ENCODE measurements around the gene UBQLNL. TPM values are rescaled to one million over a fixed set of nuclear protein-coding genes. Genes with fewer than 3 reads are reported as not detected.

The UBQLNL gene
- polyA plus RNA-seq, 1 experiment: 0.42 TPM

DNA sequence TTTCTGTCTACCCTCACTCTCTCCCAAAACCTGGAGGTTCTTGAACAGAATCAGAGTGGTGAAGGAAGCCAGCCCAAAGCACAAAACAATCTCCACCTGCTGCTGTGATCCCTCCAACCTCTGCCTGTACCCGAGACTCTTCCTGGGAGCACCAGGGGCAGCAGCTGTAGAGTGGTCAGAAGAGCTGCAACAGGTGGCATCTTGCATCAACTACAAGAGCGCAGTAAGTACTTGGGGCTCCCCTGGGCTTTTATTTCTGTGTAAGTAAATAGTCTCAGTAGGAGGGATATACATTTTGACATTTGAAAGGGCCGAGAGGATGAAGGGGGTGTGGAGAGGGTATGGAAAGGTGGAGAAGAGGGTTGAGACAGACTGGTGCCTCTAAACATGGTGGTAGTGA, 8.3 kb upstream of the UBQLNL start:
- Histone ChIP-seq H3K27ac (ENCODE audit: low read depth, low read length) (no peak overlapping the region), H3K4me3 (ENCODE audit: low read depth, low read length) (no peak overlapping the region), H3K9me3 (ENCODE audit: control insufficient read depth, insufficient read depth, low read length) (no peaks in the 10 kb centered on the region), H3K27me3 (ENCODE audit: control insufficient read depth, insufficient read depth, low read length) (no peaks in the 10 kb centered on the region)
- ChIA-PET CTCF (no interaction called here), POLR2A (no interaction called here)
- TF ChIP-seq, protein P1, sequence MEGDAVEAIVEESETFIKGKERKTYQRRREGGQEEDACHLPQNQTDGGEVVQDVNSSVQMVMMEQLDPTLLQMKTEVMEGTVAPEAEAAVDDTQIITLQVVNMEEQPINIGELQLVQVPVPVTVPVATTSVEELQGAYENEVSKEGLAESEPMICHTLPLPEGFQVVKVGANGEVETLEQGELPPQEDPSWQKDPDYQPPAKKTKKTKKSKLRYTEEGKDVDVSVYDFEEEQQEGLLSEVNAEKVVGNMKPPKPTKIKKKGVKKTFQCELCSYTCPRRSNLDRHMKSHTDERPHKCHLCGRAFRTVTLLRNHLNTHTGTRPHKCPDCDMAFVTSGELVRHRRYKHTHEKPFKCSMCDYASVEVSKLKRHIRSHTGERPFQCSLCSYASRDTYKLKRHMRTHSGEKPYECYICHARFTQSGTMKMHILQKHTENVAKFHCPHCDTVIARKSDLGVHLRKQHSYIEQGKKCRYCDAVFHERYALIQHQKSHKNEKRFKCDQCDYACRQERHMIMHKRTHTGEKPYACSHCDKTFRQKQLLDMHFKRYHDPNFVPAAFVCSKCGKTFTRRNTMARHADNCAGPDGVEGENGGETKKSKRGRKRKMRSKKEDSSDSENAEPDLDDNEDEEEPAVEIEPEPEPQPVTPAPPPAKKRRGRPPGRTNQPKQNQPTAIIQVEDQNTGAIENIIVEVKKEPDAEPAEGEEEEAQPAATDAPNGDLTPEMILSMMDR (IDR thresholded peaks at IDR 0.05; ENCODE audit: low read depth, low read length): no peak
- no peak for DNase-seq (ENCODE audit: low read depth, low spot score)

GRCh38 chr11:5522308-5522707, 5.8 kb upstream of the UBQLNL start:
- TF ChIP-seq, protein P1 (IDR thresholded peaks at IDR 0.05; ENCODE audit: low read depth, low read length): no peak
- Histone ChIP-seq H3K9me3 (ENCODE audit: control insufficient read depth, insufficient read depth, low read length) (no peaks in the 10 kb centered on the region), H3K27ac (ENCODE audit: low read depth, low read length) (no peak overlapping the region), H3K27me3 (ENCODE audit: control insufficient read depth, insufficient read depth, low read length) (no peaks in the 10 kb centered on the region), H3K4me3 (ENCODE audit: low read depth, low read length) (no peak overlapping the region)
- no peak for DNase-seq (ENCODE audit: low read depth, low spot score)
- ChIA-PET CTCF (no interaction called here), POLR2A (no interaction called here)

GRCh38 chr11:5521540-5521939, 5.0 kb upstream of the UBQLNL start:
- Histone ChIP-seq H3K9me3 (ENCODE audit: control insufficient read depth, insufficient read depth, low read length) (no peaks in the 10 kb centered on the region), H3K4me3 (ENCODE audit: low read depth, low read length) (no peak overlapping the region), H3K27me3 (ENCODE audit: control insufficient read depth, insufficient read depth, low read length) (no peaks in the 10 kb centered on the region), H3K27ac (ENCODE audit: low read depth, low read length) (no peak overlapping the region)
- TF ChIP-seq, protein P1 (IDR thresholded peaks at IDR 0.05; ENCODE audit: low read depth, low read length): no peak
- CTCF ChIA-PET: no interaction called here
- POLR2A ChIA-PET: no interaction called here
- no peak for DNase-seq (ENCODE audit: low read depth, low spot score)

- ChIA-PET POLR2A (no interaction called here), CTCF (no interaction called here)
- no peak overlapping the region for H3K27ac ChIP-seq (ENCODE audit: low read depth, low read length)
- H3K9me3 ChIP-seq (ENCODE audit: control insufficient read depth, insufficient read depth, low read length): no peaks in the 10 kb centered on the region
- no peaks in the 10 kb centered on the region for H3K27me3 ChIP-seq (ENCODE audit: control insufficient read depth, insufficient read depth, low read length)
- DNase-seq (ENCODE audit: low read depth, low spot score): no peak
- H3K4me3 ChIP-seq (ENCODE audit: low read depth, low read length): no peak overlapping the region
- TF ChIP-seq, protein P1 (IDR thresholded peaks at IDR 0.05; ENCODE audit: low read depth, low read length): no peak
Measured at GRCh38 chr11:5514841-5515240, 1.7 kb downstream of the UBQLNL start.

GRCh38 chr11:5509803-5510202, 6.7 kb downstream of the UBQLNL start, which contains the start of gene UBQLN3:
TSS of gene UBQLN3 (minus strand) at chr11:5509957. CDS start at chr11:5509558, 399 bp downstream.
- H3K9me3 ChIP-seq (ENCODE audit: control insufficient read depth, insufficient read depth, low read length): no peaks in the 10 kb centered on the region
- H3K4me3 ChIP-seq (ENCODE audit: low read depth, low read length): no peak within 1 kb of the TSS
- ChIA-PET POLR2A (no interaction called here), CTCF (interaction anchor here (0.6 to 0.7 kb wide), 2 partner anchors 143 to 477 kb away, joined by 3 to 5 read pairs; partner anchors contain the start of gene OR52L1)
- TF ChIP-seq, protein P1 (IDR thresholded peaks at IDR 0.05; ENCODE audit: low read depth, low read length): no peak
- H3K27ac ChIP-seq (ENCODE audit: low read depth, low read length): no peak within 1 kb of the TSS
- no peaks in the 10 kb centered on the region for H3K27me3 ChIP-seq (ENCODE audit: control insufficient read depth, insufficient read depth, low read length)
- no peak for DNase-seq (ENCODE audit: low read depth, low spot score)

Data from AG04450 (cell line).